ENCODE data around the gene OMP. TPM values are rescaled to one million over a fixed set of nuclear protein-coding genes. Genes with fewer than 3 reads are reported as not detected.
"Not testable (repeated sequence)": the region's sequence is repeated elsewhere in the genome, so short reads cannot be mapped to it uniquely, and the experiment has no call there.

The OMP gene
- total RNA-seq, 2 experiments from 2014 or later = not detected

- CTCF ChIA-PET = interaction anchor here (0.5 to 4.5 kb wide), 38 partner anchors 9 to 528 kb away, joined by 3 to 81 read pairs (median 4); no protein-coding TSS in a partner anchor
- peaks cover 5% of the 10 kb centered on the region for H3K4me1 Mint-ChIP-seq (ENCODE audit: low read depth)
- H3K27me3 Mint-ChIP-seq (ENCODE audit: low read depth) = no peaks in the 10 kb centered on the region
- peak; percentile 89 for DNase-seq
- no peaks in the 10 kb centered on the region for H3K36me3 Mint-ChIP-seq (ENCODE audit: low read depth)
- H3K9me3 Mint-ChIP-seq = no peaks in the 10 kb centered on the region
- intact Hi-C loops (cut with micrococcal nuclease) = loop anchor here (1.0 kb wide), 5 partner anchors 25 to 370 kb away; partner anchors contain the start of gene CAPN5
- H3K27ac Mint-ChIP-seq = no peak overlapping the region
- no peak overlapping the region for H3K4me3 Mint-ChIP-seq
Observed at GRCh38 chr11:77091146-77091940, 11.3 kb upstream of the OMP start.

DNA sequence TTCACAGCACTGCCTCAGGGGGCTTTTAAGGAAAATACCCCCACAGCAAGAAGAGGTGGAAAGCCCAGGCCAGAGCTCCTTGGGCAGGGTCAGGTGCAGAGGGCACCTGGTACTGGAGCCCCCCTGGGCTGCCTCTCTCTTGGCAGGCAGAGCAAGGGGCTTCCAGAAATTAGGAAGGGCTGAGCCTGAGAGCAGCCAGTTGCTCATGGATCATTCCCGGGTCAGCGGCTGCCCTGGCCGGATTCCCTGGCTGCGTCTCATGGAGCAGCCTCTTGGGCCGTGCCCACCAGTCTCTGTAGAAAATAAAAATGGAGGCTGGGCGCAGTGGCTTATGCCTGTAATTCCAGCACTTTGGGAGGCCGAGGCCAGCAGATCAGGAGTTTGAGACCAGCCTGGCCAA, 10.3 kb upstream of the OMP start:
- no peak for DNase-seq
- CTCF ChIA-PET = interaction anchor here (0.6 to 4.5 kb wide), 20 partner anchors 8 to 375 kb away, joined by 3 to 81 read pairs (median 11); no protein-coding TSS in a partner anchor
- Mint-ChIP-seq H3K36me3 (ENCODE audit: low read depth) (no peaks in the 10 kb centered on the region), H3K4me1 (ENCODE audit: low read depth) (peaks cover 5% of the 10 kb centered on the region), H3K9me3 (no peaks in the 10 kb centered on the region), H3K27ac (no peak overlapping the region), H3K27me3 (ENCODE audit: low read depth) (no peaks in the 10 kb centered on the region), H3K4me3 (no peak overlapping the region)
- intact Hi-C loops (cut with micrococcal nuclease) = no loop called here

GRCh38 chr11:77093056-77093891, 9.4 kb upstream of the OMP start:
- H3K27ac Mint-ChIP-seq = no peak overlapping the region
- CTCF ChIA-PET = interaction anchor here (1.2 to 4.5 kb wide), 11 partner anchors 11 to 284 kb away, joined by 3 to 81 read pairs (median 19); no protein-coding TSS in a partner anchor
- H3K36me3 Mint-ChIP-seq (ENCODE audit: low read depth) = no peaks in the 10 kb centered on the region
- no peak for DNase-seq
- no peaks in the 10 kb centered on the region for H3K9me3 Mint-ChIP-seq
- H3K27me3 Mint-ChIP-seq (ENCODE audit: low read depth) = no peaks in the 10 kb centered on the region
- intact Hi-C loops (cut with micrococcal nuclease) = no loop called here
- peaks cover 5% of the 10 kb centered on the region for H3K4me1 Mint-ChIP-seq (ENCODE audit: low read depth)
- no peak overlapping the region for H3K4me3 Mint-ChIP-seq

DNA sequence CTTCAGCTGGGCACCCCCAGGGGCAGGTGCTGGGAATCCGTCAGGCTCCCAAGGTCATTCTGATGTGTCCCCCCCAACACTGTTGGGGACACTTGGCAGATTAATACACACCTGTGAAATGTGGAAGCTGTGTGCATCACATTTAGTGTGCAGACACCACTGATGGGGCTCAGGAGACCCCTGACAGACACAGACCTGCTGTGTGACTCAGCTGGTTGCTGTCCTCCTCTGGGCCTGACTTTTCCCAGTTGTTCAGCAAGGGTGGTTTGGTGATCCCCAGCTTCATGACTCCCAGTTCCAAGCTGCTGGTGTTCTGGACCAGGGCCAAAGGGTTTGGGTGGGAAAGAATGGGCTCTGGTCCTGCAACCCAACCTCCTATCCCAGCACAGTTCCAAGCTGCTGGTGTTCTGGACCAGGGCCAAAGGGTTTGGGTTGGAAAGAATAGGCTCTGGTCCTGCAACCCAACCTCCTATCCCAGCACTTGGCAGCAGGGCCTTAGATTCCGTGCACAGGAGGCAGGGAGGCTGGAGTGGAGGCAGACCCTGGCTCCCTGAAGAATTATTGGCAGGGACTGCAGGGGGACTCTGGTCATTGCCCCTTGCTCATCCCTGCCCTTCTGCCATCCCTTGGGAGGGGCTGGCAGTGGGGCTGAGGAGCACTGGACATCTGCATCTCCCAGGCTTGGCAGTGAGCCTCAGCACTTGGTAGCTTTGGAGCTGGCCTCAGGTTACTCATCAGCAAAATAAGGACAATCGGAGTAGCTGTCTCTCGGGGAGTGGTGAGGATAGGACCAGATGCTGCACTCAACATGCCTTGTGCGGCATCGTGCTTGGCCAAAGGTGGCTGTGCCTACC, 8.4 kb upstream of the OMP start:
- intact Hi-C loops (cut with micrococcal nuclease) = no loop called here
- no peak overlapping the region for H3K4me3 Mint-ChIP-seq
- peaks cover 5% of the 10 kb centered on the region for H3K4me1 Mint-ChIP-seq (ENCODE audit: low read depth)
- H3K36me3 Mint-ChIP-seq (ENCODE audit: low read depth) = no peaks in the 10 kb centered on the region
- CTCF ChIA-PET = interaction anchor here (1.2 to 4.5 kb wide), 4 partner anchors 10 to 175 kb away, joined by 3 to 81 read pairs (median 29); no protein-coding TSS in a partner anchor
- H3K27ac Mint-ChIP-seq = no peak overlapping the region
- no peaks in the 10 kb centered on the region for H3K9me3 Mint-ChIP-seq
- no peak for DNase-seq
- H3K27me3 Mint-ChIP-seq (ENCODE audit: low read depth) = no peaks in the 10 kb centered on the region

GRCh38 chr11:77094841-77095365, 7.7 kb upstream of the OMP start:
- no peak for DNase-seq
- H3K36me3 Mint-ChIP-seq (ENCODE audit: low read depth) = no peaks in the 10 kb centered on the region
- H3K27ac Mint-ChIP-seq = no peak overlapping the region
- no peak overlapping the region for H3K4me3 Mint-ChIP-seq
- intact Hi-C loops (cut with micrococcal nuclease) = no loop called here
- CTCF ChIA-PET = interaction anchor here (1.3 kb wide), 1 partner anchor 13 kb away, joined by 3 read pairs; no protein-coding TSS in a partner anchor
- H3K4me1 Mint-ChIP-seq (ENCODE audit: low read depth) = peaks cover 5% of the 10 kb centered on the region
- H3K9me3 Mint-ChIP-seq = no peaks in the 10 kb centered on the region
- no peaks in the 10 kb centered on the region for H3K27me3 Mint-ChIP-seq (ENCODE audit: low read depth)

GRCh38 chr11:77095551-77096490, 6.8 kb upstream of the OMP start:
- Mint-ChIP-seq H3K36me3 (ENCODE audit: low read depth) (no peaks in the 10 kb centered on the region), H3K9me3 (no peaks in the 10 kb centered on the region), H3K4me1 (ENCODE audit: low read depth) (peaks cover 2% of the 10 kb centered on the region), H3K27me3 (ENCODE audit: low read depth) (no peaks in the 10 kb centered on the region), H3K4me3 (no peak overlapping the region), H3K27ac (no peak overlapping the region)
- DNase-seq = no peak
- intact Hi-C loops (cut with micrococcal nuclease) = no loop called here
- CTCF ChIA-PET = interaction anchor here (1.0 kb wide), 1 partner anchor 32 kb away, joined by 3 read pairs; no protein-coding TSS in a partner anchor

- Mint-ChIP-seq H3K36me3 (ENCODE audit: low read depth) (no peaks in the 10 kb centered on the region), H3K4me1 (ENCODE audit: low read depth) (no peaks in the 10 kb centered on the region), H3K27ac (no peak overlapping the region), H3K9me3 (no peaks in the 10 kb centered on the region), H3K27me3 (ENCODE audit: low read depth) (no peaks in the 10 kb centered on the region), H3K4me3 (no peak overlapping the region)
- no peak for DNase-seq
- intact Hi-C loops (cut with micrococcal nuclease) = no loop called here
- CTCF ChIA-PET = no interaction called here
Observed at GRCh38 chr11:77096591-77097019, 6.0 kb upstream of the OMP start.

- DNase-seq; intact Hi-C loops (cut with micrococcal nuclease); H3K27me3 Mint-ChIP-seq (ENCODE audit: low read depth); H3K4me3 Mint-ChIP-seq; H3K27ac Mint-ChIP-seq; H3K4me1 Mint-ChIP-seq (ENCODE audit: low read depth); H3K36me3 Mint-ChIP-seq (ENCODE audit: low read depth); H3K9me3 Mint-ChIP-seq: not testable (repeated sequence)
- CTCF ChIA-PET = interaction anchor here (0.6 to 0.7 kb wide), 2 partner anchors 91 to 375 kb away, joined by 5 to 6 read pairs; no protein-coding TSS in a partner anchor
Observed at GRCh38 chr11:77097180-77097579, 5.5 kb upstream of the OMP start.

DNA sequence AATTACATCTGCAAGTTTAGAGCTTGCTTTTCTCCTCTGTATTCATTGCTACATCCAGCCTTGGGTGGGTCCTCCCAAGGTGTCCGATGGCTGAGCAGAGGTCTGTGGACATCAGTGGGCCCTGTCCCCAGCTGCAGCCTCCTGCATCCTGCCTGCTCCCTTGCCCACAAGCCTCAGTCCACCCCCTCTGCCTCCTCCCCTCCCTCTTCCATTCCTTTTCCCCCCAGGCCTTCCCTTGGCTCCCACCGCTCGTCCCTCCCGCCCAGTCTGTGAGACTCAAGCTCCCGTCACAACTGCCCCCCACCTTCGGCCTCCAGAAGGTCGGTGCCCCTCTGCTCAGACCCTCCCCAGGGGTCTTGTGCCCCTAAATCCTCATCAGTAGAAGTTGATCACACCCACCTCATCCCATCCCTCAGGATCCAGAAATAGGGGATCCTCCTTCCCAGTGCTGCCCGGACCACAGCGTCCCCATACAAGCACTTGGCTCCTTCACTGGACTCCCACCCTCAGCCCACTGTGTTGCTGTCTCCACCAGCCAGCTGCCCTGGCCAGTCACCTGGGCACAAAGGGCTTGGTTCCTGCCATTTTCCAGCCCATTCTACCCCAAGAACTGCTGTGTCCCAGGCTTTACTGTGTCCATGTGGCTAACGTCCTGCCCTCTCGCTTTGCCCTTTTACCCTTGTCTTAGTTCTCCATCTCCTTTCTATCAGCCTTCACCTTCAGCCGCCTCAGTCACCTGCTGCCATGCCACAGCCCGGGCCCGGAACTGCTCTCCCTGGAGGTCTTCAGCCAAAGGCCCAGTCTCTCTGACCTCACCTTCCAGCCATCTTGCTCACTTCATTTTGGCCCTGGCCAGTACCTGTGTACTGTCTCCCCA, 2.2 kb upstream of the OMP start:
- Mint-ChIP-seq H3K4me1 (ENCODE audit: low read depth) (no peaks in the 10 kb centered on the region), H3K9me3 (no peaks in the 10 kb centered on the region), H3K27me3 (ENCODE audit: low read depth) (no peaks in the 10 kb centered on the region), H3K27ac (no peak overlapping the region), H3K36me3 (ENCODE audit: low read depth) (no peaks in the 10 kb centered on the region), H3K4me3 (no peak overlapping the region)
- CTCF ChIA-PET = interaction anchor here (1.0 to 2.8 kb wide), 2 partner anchors 9 to 10 kb away, joined by 6 to 14 read pairs; no protein-coding TSS in a partner anchor
- intact Hi-C loops (cut with micrococcal nuclease) = no loop called here
- no peak for DNase-seq

DNA sequence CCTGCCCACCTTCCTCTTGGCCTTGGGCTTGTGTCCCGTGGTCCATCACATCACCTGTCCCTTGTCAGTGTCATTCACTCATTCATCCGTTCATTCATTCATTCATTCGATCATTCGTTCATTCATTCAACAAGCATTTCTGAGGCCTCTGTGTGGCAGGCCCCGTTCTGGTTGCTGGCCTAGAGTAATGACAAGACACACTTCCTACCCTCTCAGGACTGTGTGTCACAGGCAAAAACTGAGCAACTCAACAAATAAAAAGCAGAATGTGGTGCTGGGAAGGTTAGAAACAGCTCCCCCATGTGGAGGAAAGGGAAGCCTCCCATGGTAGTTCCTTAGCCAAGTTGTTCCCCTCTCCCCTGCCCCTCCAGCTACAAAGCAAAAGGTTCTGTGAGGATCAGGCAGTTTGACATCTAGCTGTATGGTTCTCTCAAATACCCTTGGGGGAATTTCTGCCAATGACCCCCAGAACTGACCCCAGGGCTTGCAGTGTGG, 1.6 kb upstream of the OMP start:
- Mint-ChIP-seq H3K27me3 (ENCODE audit: low read depth) (no peaks in the 10 kb centered on the region), H3K9me3 (no peaks in the 10 kb centered on the region), H3K4me1 (ENCODE audit: low read depth) (no peaks in the 10 kb centered on the region), H3K36me3 (ENCODE audit: low read depth) (no peaks in the 10 kb centered on the region), H3K27ac (no peak overlapping the region), H3K4me3 (no peak overlapping the region)
- intact Hi-C loops (cut with micrococcal nuclease) = no loop called here
- CTCF ChIA-PET = interaction anchor here (1.0 to 2.8 kb wide), 2 partner anchors 10 kb away, joined by 6 to 14 read pairs; no protein-coding TSS in a partner anchor
- DNase-seq = peak; percentile 14
